Spleen (tissue), 11 donors: ENCODE measurements around the gene MED28. TPM values are rescaled to one million over a fixed set of nuclear protein-coding genes. Genes with fewer than 3 reads are reported as not detected.

ENCODE experiments used
- DNase-seq: peaks from one replicate; pipeline ENCODE4 v3.0.0-alpha.2; 2020
- H3K27ac ChIP-seq, 8 donors: fragments of 200-600 bp; sonication (generic) in 7 of 8; 1 replicate in 4 of 8; 2 replicates in 4 of 8; pipeline versions ENCODE4 v1.5.0 to v1.8.0; 2016 to 2021; ENCODE audit warnings: inconsistent platforms in 4 of 8, mild to moderate bottlenecking in 4 of 8, moderate library complexity in 1 of 8
- H3K27me3 ChIP-seq, 7 donors: fragments of 200-600 bp; sonication (generic) in 6 of 7; replicated peaks in 1 of 7; 1 replicate in 4 of 7; 2 replicates in 3 of 7; pipeline versions ENCODE4 v1.5.0 to v1.8.0; 2016 to 2021; ENCODE audit warnings: inconsistent platforms in 3 of 7, mild to moderate bottlenecking in 1 of 7
- H3K36me3 ChIP-seq, 6 donors: fragments of 200-600 bp; sonication (generic) in 5 of 6; 1 replicate in 4 of 6; 2 replicates in 2 of 6; pipeline versions ENCODE4 v1.5.0 to v1.8.0; 2016 to 2021; ENCODE audit warnings: inconsistent platforms in 2 of 6
- H3K4me1 ChIP-seq, 6 donors: fragments of 200-600 bp; sonication (generic) in 5 of 6; 1 replicate in 3 of 6; 2 replicates in 3 of 6; pipeline versions ENCODE4 v1.5.0 to v1.8.0; 2016 to 2021; ENCODE audit warnings: inconsistent platforms in 3 of 6
- H3K4me3 ChIP-seq, 8 donors: fragments of 200-600 bp; sonication (generic) in 7 of 8; 1 replicate in 4 of 8; 2 replicates in 4 of 8; pipeline versions ENCODE4 v1.5.0 to v1.8.0; 2016 to 2021; ENCODE audit warnings: inconsistent platforms in 4 of 8, mild to moderate bottlenecking in 4 of 8, moderate library complexity in 2 of 8
- H3K9me3 ChIP-seq, 8 donors: fragments of 200-600 bp; sonication (generic) in 7 of 8; 1 replicate in 4 of 8; 2 replicates in 4 of 8; pipeline versions ENCODE4 v1.5.0 to v1.8.0; 2016 to 2021; ENCODE audit warnings: inconsistent platforms in 4 of 8
- POLR2A ChIP-seq, 3 donors: fragments of 450-650 bp; IDR thresholded peaks; one replicate each; pipeline ENCODE4 v1.5.1; 2017; ENCODE audit warnings: antibody characterized with exemption in 3 of 3, mild to moderate bottlenecking in 1 of 3
- POLR2AphosphoS5 ChIP-seq, 3 donors: sonication (generic); formaldehyde crosslinking; IDR thresholded peaks; one replicate each; pipeline ENCODE4 v1.5.1; 2017; ENCODE audit warnings: antibody characterized with exemption in 3 of 3
- WGBS, 5 donors: extraction: QIAGEN DNeasy Blood & Tissue Kit in 3 of 5; methylation state at CpG; one replicate each; pipeline versions ENCODE4 v1.1.5 to v1.1.7; 2013 to 2018; 5-methylcytosine and 5-hydroxymethylcytosine counted together
- intact Hi-C: fragments of 100-400 bp; cut with DNase I; formaldehyde crosslinking; loops from one replicate; pipeline ENCODE4 v1.15.0; 2023; ENCODE audit warnings: low total_unique reads
- polyA plus RNA-seq, 3 donors: library from polyadenylated mRNA; stranded (reverse); fragments of 200-250 nt; gene quantifications; one replicate each; pipeline ENCODE4 v1.2.1, GENCODE V29; 2013
- total RNA-seq, 7 donors: library from RNA; depleted of rRNA in 3 of 7; stranded (reverse); fragments of >200 nt in 3 of 7; fragmentation: NEBNext Ultra II Directional in 4 of 7; extraction: Animal tissue kit (Norgen Biotek cat#: 25700) in 4 of 7; gene quantifications; one replicate each; pipeline versions ENCODE4 v1.1.0 to v1.2.1, GENCODE V29; 2016 to 2021
- TF ChIP-seq, protein P1 (sequence below), 11 experiments: fragments of 200-600 bp in 7 of 11; fragments of 450-650 bp in 4 of 11; sonication (generic) in 4 of 11; IDR thresholded peaks in 8 of 11; conservative IDR thresholded peaks in 3 of 11; 1 replicate in 7 of 11; 2 replicates in 4 of 11; pipeline versions ENCODE4 v1.4.0 to v1.8.0; 2016 to 2021; ENCODE audit warnings: antibody characterized with exemption in 11 of 11, inconsistent platforms in 4 of 11, mild to moderate bottlenecking in 1 of 11
- donor health status: healthy with polysubstance abuse.
- donor health status: DM: no; HTN: no; CAD: no; lungs with moderate emphysema.
- donor health status: DM: no; HTN: no; CAD: no.
- donor health status: Bipolar disorder and iron deficiency.
- donor health status: healthy.
- donor health status: DM: no; HTN: no; CAD: no.
- donor health status: DM: yes; HTN: yes; CAD: no.

Gene MED28
- total and polyA plus RNA-seq, 10 donors = 8.9 to 62.5 (median 24.5) TPM

DNA sequence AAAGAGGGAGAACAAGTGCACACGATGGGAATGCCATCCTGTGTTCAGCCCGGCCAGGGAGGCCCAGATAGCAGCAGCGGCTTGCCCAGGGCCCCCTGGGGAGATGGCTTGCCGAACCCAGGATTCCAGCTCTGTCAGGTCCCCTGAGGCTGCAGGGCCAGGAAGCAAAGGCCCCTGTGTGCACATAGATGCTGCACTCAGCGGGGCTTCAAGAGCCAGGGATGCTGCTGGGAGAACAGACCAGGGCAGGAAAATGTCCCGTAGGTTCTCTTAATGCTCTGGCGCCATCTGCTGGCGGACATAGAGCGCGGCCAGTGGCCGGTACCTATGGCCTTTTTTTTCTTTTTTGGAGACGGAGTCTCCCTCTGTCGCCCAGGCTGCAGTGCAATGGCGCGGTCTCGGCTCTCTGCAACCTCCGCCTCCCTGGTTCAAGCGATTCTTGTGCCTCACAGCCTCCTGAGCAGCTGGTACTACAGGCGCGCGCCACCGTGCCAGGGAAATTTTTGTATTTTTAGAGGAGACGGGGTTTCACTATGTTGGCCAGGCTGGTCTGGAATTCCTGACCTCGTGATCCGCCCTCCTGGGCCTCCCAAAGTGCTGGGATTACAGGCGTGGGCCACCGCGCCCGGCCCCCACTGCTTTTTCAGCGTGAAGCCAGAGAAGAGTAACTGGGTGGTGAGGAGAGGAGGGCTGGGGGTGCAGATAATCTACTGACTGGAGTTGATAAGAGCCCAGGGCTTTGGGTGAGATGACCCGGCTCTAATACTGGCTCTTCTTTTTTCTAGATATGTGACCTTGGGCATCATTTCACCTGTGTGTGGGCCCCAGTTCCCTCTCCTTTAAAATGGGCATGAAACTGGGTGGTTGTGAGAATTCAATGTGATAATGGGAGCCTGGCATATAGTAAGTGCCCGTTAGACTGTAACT is 22.5 kb downstream of the MED28 start:
- DNase-seq = peak; percentile 89
- intact Hi-C loops = loop anchor here (2.0 kb wide), 1 partner anchor 88 kb away; no protein-coding TSS in a partner anchor
- Histone ChIP-seq H3K4me1 (peaks cover 0 to 7% (median 3%) of the 10 kb centered on the region in 6 donors), H3K36me3 (peaks cover 0 to 67% (median 35%) of the 10 kb centered on the region in 6 donors), H3K27me3 (no peaks in the 10 kb centered on the region), H3K4me3 (no peak overlapping the region), H3K27ac (no peak overlapping the region), H3K9me3 (no peaks in the 10 kb centered on the region)
- TF ChIP-seq, protein P1, sequence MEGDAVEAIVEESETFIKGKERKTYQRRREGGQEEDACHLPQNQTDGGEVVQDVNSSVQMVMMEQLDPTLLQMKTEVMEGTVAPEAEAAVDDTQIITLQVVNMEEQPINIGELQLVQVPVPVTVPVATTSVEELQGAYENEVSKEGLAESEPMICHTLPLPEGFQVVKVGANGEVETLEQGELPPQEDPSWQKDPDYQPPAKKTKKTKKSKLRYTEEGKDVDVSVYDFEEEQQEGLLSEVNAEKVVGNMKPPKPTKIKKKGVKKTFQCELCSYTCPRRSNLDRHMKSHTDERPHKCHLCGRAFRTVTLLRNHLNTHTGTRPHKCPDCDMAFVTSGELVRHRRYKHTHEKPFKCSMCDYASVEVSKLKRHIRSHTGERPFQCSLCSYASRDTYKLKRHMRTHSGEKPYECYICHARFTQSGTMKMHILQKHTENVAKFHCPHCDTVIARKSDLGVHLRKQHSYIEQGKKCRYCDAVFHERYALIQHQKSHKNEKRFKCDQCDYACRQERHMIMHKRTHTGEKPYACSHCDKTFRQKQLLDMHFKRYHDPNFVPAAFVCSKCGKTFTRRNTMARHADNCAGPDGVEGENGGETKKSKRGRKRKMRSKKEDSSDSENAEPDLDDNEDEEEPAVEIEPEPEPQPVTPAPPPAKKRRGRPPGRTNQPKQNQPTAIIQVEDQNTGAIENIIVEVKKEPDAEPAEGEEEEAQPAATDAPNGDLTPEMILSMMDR (IDR thresholded peaks at IDR 0.05 in 8 of 11, conservative IDR thresholded peaks at IDR 0.05 in 3 of 11) = peak; percentile 60 to 95 (median 89)
- TF ChIP-seq POLR2A (IDR thresholded peaks at IDR 0.05) (no peak), POLR2AphosphoS5 (IDR thresholded peaks at IDR 0.05) (peak; percentile 55 to 77 (median 59))
- 60 to 68% (median 63%) methylated on average over 29 to 32 of the region's 32 CpGs for WGBS, 5 donors

DNA sequence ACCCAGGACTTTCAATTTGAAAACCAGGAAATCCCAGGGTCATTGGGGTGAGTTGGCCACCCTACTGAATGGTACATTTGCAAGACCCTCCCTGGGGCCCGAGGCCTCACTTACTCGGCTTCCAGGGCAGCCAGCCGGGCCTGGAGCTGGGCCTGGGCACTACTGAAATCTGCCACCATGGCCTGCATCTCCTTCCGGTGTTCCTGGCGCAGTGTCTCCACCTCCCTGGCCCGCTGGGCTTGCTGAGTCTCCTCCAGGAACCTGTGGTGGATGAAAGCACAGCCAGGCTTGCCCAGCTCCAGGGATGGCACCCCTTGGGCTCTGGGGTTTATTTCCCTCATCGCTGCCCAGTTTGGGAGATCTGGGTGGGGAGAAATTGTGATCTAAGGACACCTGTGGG is 24.7 kb downstream of the MED28 start:
- intact Hi-C loops = no loop called here
- H3K27ac ChIP-seq = no peak overlapping the region
- no peak for DNase-seq
- peaks cover 0 to 7% (median 3%) of the 10 kb centered on the region in 6 donors for H3K4me1 ChIP-seq
- peaks cover 0 to 46% (median 13%) of the 10 kb centered on the region in 6 donors for H3K36me3 ChIP-seq
- H3K4me3 ChIP-seq = no peak overlapping the region
- TF ChIP-seq POLR2A (IDR thresholded peaks at IDR 0.05) (no peak), POLR2AphosphoS5 (IDR thresholded peaks at IDR 0.05) (peak in 1 of 3 donors; percentile 50)
- TF ChIP-seq, protein P1 (IDR thresholded peaks at IDR 0.05 in 8 of 11, conservative IDR thresholded peaks at IDR 0.05 in 3 of 11) = no peak
- H3K9me3 ChIP-seq = no peaks in the 10 kb centered on the region
- 78 to 100% (median 94%) methylated on average over 1 to 7 of the region's 7 CpGs for WGBS, 5 donors
- H3K27me3 ChIP-seq = no peaks in the 10 kb centered on the region

DNA sequence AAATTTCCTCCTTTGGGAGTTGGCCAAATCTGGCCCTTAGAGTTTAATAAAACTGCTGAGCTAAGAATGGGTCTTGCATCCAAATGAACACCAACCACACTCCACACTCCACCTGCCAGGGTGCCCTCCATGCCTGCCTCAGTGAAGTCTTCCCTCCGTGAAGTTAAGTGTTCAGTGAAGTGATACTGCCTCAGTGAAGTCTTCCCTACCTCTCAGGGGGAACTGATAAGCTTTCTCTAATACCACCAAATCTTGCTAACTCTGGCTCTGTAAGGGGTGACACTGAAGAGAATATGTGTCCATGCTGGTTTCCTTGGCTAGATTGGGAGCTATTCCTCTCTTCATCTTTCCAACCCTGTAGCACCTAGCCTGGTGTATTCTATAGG is 27.9 kb downstream of the MED28 start:
- no peaks in the 10 kb centered on the region for H3K4me1 ChIP-seq
- no peak overlapping the region for H3K4me3 ChIP-seq
- peaks cover 0 to 6% (median 0%) of the 10 kb centered on the region in 8 donors for H3K9me3 ChIP-seq
- no peak for DNase-seq
- no peaks in the 10 kb centered on the region for H3K27me3 ChIP-seq
- H3K36me3 ChIP-seq = peaks cover 0 to 18% (median 0%) of the 10 kb centered on the region in 6 donors
- H3K27ac ChIP-seq = no peak overlapping the region
- 85 to 100% (median 88%) methylated on average over 1 of the region's 1 CpG for WGBS, 5 donors
- intact Hi-C loops = no loop called here
- TF ChIP-seq, protein P1 (IDR thresholded peaks at IDR 0.05 in 8 of 11, conservative IDR thresholded peaks at IDR 0.05 in 3 of 11) = no peak
- no peak for TF ChIP-seq POLR2AphosphoS5 (IDR thresholded peaks at IDR 0.05)
- no peak for TF ChIP-seq POLR2A (IDR thresholded peaks at IDR 0.05)

DNA sequence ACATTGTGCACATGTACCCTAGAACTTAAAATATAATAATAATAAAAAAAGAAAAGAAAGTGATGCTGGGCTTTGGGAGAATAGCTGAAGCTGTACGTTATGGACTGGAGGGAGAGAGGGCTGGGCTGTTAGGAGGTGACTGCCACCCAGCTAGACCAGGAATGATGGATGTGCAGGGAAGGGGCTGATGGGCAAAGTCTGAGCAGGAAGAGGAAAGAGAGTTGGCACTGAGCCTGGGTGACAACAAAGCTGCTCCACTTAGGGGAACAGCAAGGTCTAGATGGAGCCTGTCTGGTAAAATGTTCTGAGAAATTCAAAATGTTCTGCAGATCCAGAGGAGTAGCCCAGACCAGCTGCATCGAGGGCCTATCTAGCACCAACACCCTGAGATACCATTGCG is 32.3 kb downstream of the MED28 start:
- intact Hi-C loops = no loop called here
- Histone ChIP-seq H3K27me3 (no peaks in the 10 kb centered on the region), H3K27ac (no peak overlapping the region), H3K4me3 (no peak overlapping the region), H3K36me3 (no peaks in the 10 kb centered on the region), H3K4me1 (peaks cover 0 to 4% (median 0%) of the 10 kb centered on the region in 6 donors), H3K9me3 (peaks cover 0 to 6% (median 0%) of the 10 kb centered on the region in 8 donors)
- TF ChIP-seq POLR2AphosphoS5 (IDR thresholded peaks at IDR 0.05) = no peak
- no peak for TF ChIP-seq POLR2A (IDR thresholded peaks at IDR 0.05)
- TF ChIP-seq, protein P1 (IDR thresholded peaks at IDR 0.05 in 8 of 11, conservative IDR thresholded peaks at IDR 0.05 in 3 of 11) = no peak
- 56 to 73% (median 63%) methylated on average over 3 of the region's 3 CpGs for WGBS, 5 donors
- DNase-seq = no peak
